ENCODE results near the gene SSR4. TPM values are rescaled to one million over a fixed set of nuclear protein-coding genes. Genes with fewer than 3 reads are reported as not detected.
"Not testable (repeated sequence)": the region's sequence is repeated elsewhere in the genome, so short reads cannot be mapped to it uniquely, and the experiment has no call there.

The SSR4 gene
- polyA plus RNA-seq, 4 donors, result 141 to 189 (median 155) TPM

DNA sequence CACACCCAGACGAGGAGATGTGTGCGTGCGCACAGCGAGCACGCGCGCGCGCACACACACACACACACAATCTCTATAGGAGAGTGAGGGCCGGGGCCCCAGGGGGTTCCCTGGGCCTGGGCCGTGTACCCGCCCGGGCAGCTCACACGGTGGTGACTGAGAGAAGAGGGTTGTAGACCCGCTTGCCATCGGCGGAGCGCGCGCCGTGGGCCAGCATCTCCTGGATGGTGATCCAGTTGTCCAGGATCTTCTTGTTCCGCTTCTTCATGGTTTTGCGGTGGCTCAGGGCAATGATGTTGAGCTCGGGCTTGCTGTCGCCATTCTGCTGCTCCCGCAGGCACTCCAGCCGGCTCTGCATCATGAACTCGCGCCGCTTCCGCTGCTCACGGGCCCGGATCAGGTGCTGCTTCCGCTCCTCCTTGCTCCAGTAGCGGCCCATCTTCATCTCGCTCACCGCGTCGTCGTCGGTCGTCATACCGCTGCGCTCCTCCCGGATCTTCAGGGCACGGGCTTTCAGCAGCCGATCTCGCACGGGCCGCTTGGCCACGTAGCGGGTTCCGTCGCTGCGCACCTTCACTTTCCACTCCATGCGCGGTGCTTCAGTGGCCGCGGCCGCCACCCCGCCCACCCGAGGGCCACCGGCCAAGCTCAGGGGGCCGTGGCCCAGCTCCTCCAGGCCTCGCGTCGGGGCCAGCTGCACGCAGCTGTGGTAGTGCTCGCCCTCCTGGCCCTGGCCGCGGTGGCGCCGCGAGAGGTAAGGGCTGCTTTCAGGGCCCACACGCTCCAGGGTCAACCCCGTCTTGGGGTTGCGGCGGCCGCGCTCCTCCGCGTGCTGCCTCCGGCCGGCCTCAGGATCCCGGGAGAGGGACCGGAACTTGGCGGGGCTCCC is 9.0 kb downstream of the SSR4 start:
- DNase-seq (ENCODE audit: low read depth in 4 of 4, low spot score in 3 of 4), result no peak

DNA sequence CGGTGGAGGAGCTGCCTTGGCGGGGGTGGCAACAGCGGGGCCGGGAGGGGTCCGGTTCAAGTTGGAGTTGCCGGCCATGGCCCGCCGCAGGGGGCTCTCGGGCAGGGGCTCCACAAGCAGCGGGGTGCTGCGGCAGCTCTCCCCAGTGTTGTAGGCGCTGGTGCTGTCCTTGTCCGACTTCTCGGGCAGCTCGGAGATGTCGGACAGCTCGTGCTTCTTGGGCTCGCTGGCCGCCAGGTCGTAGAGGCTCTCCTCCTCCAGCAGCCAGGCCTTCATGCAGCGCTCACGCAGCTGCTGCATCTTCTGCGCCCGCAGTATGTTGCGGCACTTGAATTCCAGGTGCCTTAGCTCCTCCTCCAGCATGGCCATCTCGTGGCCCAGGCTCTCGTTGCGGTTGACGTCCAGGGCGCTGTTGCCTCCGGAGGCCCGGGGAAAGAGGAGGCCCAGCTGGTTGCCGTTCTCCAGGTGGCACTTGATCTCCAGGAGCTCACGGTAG is 9.7 kb downstream of the SSR4 start:
- no peak for DNase-seq (ENCODE audit: low read depth in 4 of 4, low spot score in 3 of 4)

DNA sequence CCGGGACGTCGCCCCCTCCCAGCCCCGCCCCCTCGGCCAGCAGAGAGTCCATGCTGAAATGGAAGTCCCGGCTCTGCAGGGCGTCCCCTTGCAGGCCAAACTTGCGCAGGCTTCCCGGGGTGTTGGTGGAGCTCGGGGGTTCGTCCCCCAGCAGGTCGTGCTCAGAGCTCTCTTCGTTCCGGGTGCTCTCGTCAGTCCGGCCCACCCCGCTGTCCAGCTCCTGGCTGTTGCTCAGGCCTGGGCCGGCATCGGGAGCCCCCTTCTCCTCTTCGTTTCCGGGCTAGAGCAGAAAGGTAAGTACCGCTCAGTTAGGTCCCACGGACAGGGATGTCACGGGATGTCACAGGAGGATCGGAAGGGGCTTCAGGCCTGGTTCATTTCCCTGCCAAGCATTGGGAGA is 10.2 kb downstream of the SSR4 start:
- DNase-seq (ENCODE audit: low read depth in 4 of 4, low spot score in 3 of 4), result no peak

DNA sequence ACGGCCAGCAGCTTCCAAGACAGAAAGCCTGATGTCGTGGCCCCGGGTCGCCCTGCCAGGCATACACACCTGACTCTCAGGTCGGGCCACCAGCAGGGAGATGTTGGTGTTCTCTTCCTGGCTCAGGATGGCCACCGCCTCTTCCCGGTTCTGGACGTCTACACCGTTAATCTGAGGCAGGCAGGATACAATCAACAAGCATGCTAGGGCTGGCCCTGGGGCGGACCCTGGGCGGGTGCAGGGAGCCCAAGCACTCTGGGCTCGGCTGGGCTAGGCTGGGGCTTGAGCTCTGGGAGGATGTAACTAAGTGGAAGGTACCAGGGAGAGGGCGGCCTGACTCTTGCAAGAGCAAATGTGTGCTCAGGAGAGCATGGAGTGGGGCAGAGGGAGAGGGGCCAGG is 11.0 kb downstream of the SSR4 start:
- no peak for DNase-seq (ENCODE audit: low read depth in 4 of 4, low spot score in 3 of 4)

GRCh38 chrX:153806999-153807575 is 12.6 kb downstream of the SSR4 start:
- DNase-seq (ENCODE audit: low read depth in 4 of 4, low spot score in 3 of 4), result no peak

- no peak for DNase-seq (ENCODE audit: low read depth in 4 of 4, low spot score in 3 of 4)
Observed at GRCh38 chrX:153807976-153808375, 13.5 kb downstream of the SSR4 start.

DNA sequence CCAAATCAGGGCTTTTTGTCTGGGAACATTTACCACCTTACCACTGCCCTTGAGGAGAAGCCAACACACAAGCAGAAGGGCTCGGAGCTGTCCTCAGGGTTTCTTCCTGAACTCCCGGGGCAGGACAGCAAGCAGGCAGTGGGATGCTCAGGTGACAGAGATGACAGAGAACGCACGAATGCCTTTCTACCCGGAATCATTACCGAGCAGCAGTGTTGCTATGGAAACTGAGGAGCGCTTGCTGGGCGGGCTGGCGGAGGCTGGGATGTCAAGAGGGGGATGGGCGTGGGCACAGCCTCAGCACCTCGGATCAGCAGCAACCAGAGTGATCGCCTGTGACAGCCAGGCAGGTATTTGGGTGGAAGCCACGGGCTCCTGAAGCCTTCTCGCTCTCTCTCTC is 17.8 kb downstream of the SSR4 start:
- DNase-seq (ENCODE audit: low read depth in 4 of 4, low spot score in 3 of 4), result no peak

- DNase-seq (ENCODE audit: low read depth in 4 of 4, low spot score in 3 of 4), result no peak
Observed at GRCh38 chrX:153813161-153813560, 18.7 kb downstream of the SSR4 start.

DNA sequence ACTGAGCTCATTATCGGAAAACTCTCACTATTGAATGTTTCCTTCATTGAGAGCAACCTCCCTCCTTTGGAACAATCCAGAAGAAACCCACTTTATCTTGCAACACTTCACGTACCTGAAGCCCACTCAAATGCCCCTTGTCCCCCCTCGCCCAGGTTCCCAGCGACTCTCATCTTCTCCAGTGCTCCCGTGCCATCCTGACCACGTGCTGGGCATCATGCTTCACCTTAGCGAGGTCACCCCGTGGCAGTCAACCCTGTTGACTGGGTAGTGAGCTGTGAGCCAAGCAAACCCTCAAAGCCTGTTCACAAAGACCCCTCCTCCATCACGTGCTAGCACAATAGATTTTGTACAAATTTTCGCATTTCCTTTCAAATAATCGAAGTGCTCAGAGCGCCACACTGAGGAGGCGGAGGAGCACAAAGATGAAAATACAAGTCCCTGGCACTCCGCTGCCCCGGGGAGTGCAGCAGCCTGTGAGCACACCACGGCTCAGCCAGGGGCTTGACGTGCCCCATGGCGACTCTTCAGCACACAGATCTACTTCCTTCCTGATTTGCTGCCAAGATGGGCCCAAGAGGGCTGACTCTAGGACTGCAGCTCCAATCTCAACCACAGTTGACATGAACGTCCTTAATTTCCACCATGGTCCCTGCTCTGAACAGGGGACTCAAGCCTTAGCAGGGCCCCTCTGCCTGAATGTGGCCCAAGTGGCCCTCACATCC is 20.3 kb downstream of the SSR4 start:
- DNase-seq (ENCODE audit: low read depth in 4 of 4, low spot score in 3 of 4), result no peak

GRCh38 chrX:153816831-153817690 is 22.6 kb downstream of the SSR4 start:
- no peak for DNase-seq (ENCODE audit: low read depth in 4 of 4, low spot score in 3 of 4)

DNA sequence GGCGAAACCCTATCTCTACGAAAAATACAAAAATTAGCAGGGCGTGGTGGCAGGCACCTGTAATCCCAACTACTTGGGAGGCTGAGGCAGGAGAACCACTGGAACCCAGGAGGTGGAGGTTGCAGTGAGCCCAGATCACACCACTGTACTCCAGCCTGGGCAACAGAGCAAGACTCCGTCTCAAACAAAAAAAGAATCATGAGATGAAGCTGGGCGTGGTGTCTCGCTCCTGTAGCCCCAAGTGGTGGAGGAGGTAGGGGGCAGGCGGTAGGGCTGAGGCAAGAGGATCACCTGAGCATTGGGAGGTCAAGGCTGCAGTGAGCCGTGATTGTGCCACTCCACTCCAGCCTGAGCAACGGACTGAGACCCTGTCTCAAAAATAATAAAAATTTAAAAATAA is 23.6 kb downstream of the SSR4 start:
- not testable (repeated sequence) for DNase-seq (ENCODE audit: low read depth in 4 of 4, low spot score in 3 of 4)

DNA sequence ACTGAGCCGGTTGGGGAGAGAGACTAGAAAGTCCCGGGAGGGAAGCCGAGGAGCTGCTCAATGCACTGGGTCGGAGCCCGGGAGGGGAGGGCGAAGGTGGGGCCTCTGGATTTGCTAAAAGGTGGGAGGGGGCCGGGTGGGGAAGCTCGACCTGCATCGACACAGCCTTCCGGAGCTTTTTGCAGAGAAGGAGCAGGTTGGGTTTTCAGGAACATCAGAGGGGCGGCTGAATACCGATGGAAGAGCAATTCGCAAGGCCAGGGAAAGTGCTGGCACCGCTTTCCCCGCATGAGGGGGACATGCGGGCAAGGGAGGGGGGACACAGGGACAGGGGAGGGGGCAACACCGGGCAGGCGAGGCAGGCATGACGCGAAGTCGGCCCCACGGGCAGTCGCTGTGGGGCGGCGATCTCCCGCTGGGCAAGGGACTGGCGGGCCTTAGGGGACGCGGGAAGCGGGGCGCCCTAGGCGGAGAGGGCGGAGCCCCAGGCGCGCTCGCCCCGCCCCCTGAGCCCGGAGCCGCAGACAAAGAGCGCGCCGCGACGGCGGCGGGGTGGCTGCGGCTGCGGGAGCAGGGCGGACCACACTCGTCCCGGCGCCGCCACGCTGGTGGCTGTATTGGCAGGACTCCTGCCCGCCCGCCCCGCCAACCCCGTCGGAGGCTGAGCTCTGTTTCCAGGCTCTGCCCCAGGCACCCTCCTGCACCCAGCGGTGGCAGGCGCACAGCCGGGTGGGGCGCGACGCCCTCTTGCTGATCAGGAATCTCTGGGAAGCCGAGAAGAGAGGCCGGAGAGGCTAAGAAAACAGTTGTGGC is 24.3 kb downstream of the SSR4 start:
- DNase-seq (ENCODE audit: low read depth in 4 of 4, low spot score in 3 of 4), result peak in 1 of 4 donors; percentile 32

GRCh38 chrX:153819384-153820040 is 25.0 kb downstream of the SSR4 start:
- no peak for DNase-seq (ENCODE audit: low read depth in 4 of 4, low spot score in 3 of 4)

- DNase-seq (ENCODE audit: low read depth in 4 of 4, low spot score in 3 of 4), result no peak
Observed at GRCh38 chrX:153820601-153821000, 26.1 kb downstream of the SSR4 start.

- DNase-seq (ENCODE audit: low read depth in 4 of 4, low spot score in 3 of 4), result no peak
Observed at GRCh38 chrX:153821066-153821465, 26.6 kb downstream of the SSR4 start.

DNA sequence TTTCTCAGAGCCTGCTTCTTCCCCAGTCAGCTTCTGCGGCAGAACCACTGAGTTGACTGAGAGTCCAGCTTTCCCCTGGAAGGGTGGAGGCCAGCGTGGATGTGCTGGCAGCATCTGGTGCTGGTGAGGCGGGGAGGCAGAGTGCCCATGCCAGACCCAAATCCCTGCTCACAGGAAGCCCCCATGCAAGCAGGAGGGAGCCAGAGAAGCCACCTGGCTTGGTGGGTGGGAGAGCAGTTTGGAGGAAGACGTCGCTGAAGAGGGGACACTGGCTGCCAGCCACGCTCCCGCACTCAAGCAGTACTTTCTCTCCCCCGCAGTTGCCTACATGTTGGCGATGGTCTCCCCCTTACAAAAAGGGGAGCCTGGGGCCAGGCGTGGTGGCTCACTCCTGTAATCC is 29.9 kb downstream of the SSR4 start:
- no peak for DNase-seq (ENCODE audit: low read depth in 4 of 4, low spot score in 3 of 4)

GRCh38 chrX:153825042-153825441 is 30.6 kb downstream of the SSR4 start:
- no peak for DNase-seq (ENCODE audit: low read depth in 4 of 4, low spot score in 3 of 4)

DNA sequence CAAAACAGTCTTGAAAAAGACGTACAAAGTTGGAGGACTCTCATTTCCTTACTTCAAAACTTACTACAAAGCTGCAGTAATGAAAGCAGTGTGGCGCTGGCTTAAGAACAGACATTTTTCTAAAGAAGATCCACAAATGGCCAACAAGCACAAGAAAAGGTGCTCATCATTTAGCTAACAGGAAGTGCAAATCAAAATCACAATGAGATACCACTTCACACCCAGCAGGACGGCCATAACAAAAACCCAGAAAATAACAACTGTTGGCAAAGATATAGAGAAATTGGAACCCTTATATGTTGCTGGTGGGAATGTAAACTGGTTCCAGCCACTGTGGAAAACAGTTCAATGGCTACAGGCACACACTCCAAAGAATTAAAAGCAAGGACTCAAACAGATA is 32.5 kb downstream of the SSR4 start:
- no peak for DNase-seq (ENCODE audit: low read depth in 4 of 4, low spot score in 3 of 4)

DNA sequence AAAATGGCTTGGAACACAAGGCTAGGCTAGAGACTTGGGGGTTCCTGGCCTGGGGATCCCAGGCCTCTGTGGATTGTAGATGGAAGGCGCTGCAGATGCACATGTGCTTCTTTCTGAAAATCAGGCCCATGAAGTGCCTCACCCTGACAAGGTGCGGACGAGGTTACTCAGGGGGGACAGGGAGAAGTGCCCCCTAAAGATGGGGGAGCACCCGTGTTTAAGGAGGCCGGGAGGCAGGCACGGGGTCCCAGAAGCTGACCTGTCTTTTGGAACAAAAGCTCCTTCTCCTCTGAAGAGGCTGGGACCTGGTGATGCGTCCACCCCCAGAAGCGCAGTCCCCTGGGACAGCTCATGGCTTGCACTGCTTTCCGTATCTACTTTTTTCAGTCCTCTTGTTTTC is 33.4 kb downstream of the SSR4 start:
- DNase-seq (ENCODE audit: low read depth in 4 of 4, low spot score in 3 of 4), result no peak

All from right renal pelvis (tissue), 4 donors.